ENCODE data around the gene PBX3.
A peak's percentile ranks its signal among the peaks of the same experiment; 100 is the strongest.

Gene PBX3

GRCh38 chr9:125744616-125745015, 2.6 kb upstream of the PBX3 start:
- H3K4me3 ChIP-seq (ENCODE audit: low read depth, low read length), result no peak overlapping the region
- TF ChIP-seq CTCF (IDR thresholded peaks at IDR 0.05; ENCODE audit: low read depth, low read length), result no peak

- H3K4me3 ChIP-seq (ENCODE audit: low read depth, low read length), result peak overlapping the region; percentile 64
- TF ChIP-seq CTCF (IDR thresholded peaks at IDR 0.05; ENCODE audit: low read depth, low read length), result no peak
Measured at GRCh38 chr9:125745018-125745417, 2.2 kb upstream of the PBX3 start.

- no peak for TF ChIP-seq CTCF (IDR thresholded peaks at IDR 0.05; ENCODE audit: low read depth, low read length)
- peak overlapping the region; percentile 64 for H3K4me3 ChIP-seq (ENCODE audit: low read depth, low read length)
Measured at GRCh38 chr9:125745682-125746016, 1.5 kb upstream of the PBX3 start.

- H3K4me3 ChIP-seq (ENCODE audit: low read depth, low read length), result peak overlapping the region; percentile 64
- no peak for TF ChIP-seq CTCF (IDR thresholded peaks at IDR 0.05; ENCODE audit: low read depth, low read length)
Measured at GRCh38 chr9:125746017-125746773, 978 bp upstream of the PBX3 start.

GRCh38 chr9:125746774-125747052, 460 bp upstream of the PBX3 start:
- peak overlapping the region; percentile 64 for H3K4me3 ChIP-seq (ENCODE audit: low read depth, low read length)
- no peak for TF ChIP-seq CTCF (IDR thresholded peaks at IDR 0.05; ENCODE audit: low read depth, low read length)

GRCh38 chr9:125747765-125748445, 732 bp downstream of the PBX3 start:
- peak overlapping the region; percentile 85 for H3K4me3 ChIP-seq (ENCODE audit: low read depth, low read length)
- TF ChIP-seq CTCF (IDR thresholded peaks at IDR 0.05; ENCODE audit: low read depth, low read length), result no peak

- H3K4me3 ChIP-seq (ENCODE audit: low read depth, low read length), result peak overlapping the region; percentile 85
- TF ChIP-seq CTCF (IDR thresholded peaks at IDR 0.05; ENCODE audit: low read depth, low read length), result no peak
Measured at GRCh38 chr9:125748446-125749099, 1.4 kb downstream of the PBX3 start.

All from WI38 (cell line).